NT2/D1 (cell line): ENCODE results near the gene ROR2.

Source experiments
- SUZ12 ChIP-seq: IDR thresholded peaks from 2 replicates; pipeline ENCODE4 v1.6.1; 2011; ENCODE audit not compliant: insufficient read length, insufficient read depth; ENCODE audit errors: extremely low read depth
- YY1 ChIP-seq: IDR thresholded peaks from 2 replicates; pipeline ENCODE4 v1.6.1; 2011; ENCODE audit not compliant: insufficient read length, insufficient read depth
- ZNF274 ChIP-seq: IDR thresholded peaks from 2 replicates; pipeline ENCODE4 v1.6.1; 2011; ENCODE audit warnings: mild to moderate bottlenecking, low read depth, low read length

DNA sequence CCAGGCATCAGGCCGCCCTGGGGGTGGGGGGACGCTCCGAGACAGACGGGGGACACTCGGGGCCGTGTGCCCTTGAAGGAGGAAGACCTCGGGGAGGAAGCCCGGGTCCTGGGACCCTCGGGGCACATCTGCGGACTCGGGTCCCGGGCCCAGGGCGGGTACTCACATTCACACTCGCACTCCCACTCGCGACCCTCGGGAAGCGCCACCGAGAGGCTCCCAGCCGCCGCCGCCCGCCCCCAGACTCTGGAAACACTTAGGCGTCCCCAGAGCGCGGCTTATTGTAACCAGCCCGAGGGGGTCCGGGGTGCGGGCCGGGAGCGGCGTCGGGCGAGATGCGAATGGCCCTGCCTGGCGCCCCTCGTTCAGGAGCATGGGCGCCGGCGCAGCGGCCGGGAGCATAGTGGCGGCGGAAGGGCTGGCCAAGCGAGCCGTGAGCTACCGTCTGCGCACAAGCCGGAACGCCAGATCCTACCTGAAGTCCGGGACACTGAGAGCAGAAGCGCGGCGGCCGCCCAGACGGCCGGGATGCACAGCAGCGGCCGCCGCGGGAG lies 559 bp downstream of the ROR2 start:
- TF ChIP-seq ZNF274 (no peak), YY1 (no peak), SUZ12 (no peak)
